HG02678 (cell line): ENCODE results near the gene LPAR3.

Experiments
- ATAC-seq: cut with Tn5 transposase; IDR thresholded peaks from one replicate; pipeline ENCODE4 v1.9.1; 2021; ENCODE audit warnings: mild to moderate bottlenecking, moderate library complexity; ENCODE audit not compliant: unreplicated experiment

Gene LPAR3

DNA sequence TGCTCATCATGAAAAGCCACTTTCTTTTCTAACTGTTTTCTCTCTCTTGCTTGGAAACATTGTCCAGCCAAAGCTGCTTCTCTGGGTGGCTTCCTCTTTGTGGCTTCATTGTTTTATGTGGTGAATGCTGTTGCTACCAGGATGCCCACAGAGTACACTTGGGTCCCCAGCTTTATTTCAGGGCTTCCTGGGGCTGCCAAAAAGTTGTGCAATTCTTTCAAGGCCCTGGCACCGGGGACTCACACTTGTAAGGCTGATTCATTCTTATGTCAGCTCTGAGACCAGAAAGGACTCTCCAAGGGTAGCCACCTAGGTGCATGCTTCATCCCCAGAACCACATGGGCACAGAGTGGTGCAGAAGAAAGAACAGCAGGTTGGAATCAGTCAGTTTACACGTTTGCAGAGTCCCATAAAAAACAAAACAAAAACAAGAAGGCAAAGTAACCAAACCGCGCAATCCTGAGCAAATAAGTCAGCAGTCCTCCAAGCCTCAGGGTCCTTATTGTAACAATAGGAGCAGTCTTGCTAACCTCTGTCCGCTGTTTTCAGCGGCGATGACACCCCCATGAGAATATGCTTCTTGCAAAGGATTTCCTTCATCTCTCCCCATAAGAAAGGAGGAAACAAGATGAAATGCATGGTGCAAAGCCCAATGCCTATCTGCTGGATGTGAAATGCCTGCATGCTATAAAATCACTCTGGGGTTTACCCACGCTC lies 112.8 kb downstream of the LPAR3 start:
- no peak for ATAC-seq

DNA sequence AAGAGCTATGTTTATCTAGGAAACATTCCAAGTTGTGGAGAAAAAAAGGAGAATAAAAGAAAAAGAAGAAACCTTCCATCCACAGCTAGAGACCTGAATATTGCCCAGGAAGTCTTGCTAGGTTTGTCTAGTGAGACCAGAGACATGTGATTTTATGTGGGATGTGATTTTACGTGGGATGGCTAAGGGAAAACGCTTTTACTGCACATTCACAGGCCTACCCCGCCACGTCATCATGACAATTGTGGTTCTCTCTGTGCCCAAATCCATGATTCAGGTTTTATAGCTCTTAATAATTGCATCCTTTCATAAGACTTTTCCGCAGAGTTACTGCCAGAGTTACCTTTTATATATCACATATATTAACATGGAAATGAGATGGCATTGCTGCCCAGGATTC lies 116.4 kb downstream of the LPAR3 start:
- no peak for ATAC-seq

DNA sequence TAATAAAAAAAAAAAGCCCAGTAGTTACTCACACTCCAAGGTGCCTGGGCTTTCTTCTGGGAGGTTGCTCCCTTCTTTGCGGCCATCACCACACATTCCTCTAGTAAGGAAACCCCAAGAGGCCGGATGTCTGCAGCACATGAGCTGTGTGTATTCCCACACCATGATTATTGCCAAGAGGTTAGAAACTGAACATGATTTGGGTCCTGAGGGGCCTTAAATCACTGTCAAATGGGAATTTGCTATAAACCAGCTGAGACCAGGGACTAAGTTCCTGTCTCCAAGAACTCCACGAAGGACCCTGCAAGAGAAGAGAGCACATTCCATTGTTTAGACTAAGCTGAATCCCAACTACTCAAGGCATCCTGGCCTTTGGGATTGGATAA lies 117.5 kb downstream of the LPAR3 start:
- ATAC-seq, result no peak

- no peak for ATAC-seq
These were observed 118.1 kb downstream of the LPAR3 start for GRCh38 chr1:84774669-84775534.

DNA sequence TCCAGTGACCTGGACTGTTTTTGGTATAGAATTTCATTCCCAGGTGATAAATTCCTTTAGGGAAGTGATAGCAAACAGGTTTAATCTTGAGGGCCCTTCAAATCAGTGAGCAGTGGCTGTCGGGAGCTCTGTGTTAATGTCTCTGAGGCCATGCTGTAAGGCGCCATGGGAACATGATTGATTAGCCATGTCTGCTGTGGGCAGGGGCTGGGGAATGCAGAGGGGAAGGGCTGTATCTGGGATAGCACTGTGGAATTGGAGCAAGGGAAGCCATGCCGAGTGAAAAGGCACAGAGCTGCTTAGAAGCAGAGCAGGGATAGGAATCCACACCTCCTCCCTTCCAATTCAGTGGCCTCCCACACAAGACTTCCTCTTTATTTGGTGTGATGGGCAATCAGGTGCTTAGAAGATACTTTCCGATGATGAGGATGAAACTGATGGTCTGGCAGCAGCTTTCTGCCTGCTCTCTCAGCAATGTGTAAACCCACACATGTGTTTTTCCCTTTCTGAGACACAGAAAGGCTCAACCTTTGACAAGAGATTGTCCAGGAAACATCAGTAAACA lies 119.0 kb downstream of the LPAR3 start:
- ATAC-seq, result no peak

DNA sequence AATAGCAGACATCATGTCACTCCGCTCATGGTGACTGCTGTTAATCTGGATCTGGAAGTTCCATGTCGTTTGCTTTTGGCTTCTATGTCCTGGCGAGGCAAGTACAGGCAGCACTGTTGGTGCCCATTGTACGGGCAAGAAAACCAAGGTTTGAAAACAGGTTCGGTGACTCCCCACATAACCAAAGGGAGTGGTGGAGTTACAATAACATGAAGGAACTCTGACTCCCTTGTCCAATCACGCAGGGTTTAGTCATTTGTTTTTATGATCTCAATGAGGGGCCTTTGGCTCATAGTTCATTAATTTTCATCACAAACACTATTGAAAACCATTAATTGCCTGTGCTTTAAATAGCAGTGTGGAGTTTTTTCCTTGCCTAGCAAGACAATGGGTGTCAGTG lies 119.8 kb downstream of the LPAR3 start:
- no peak for ATAC-seq

DNA sequence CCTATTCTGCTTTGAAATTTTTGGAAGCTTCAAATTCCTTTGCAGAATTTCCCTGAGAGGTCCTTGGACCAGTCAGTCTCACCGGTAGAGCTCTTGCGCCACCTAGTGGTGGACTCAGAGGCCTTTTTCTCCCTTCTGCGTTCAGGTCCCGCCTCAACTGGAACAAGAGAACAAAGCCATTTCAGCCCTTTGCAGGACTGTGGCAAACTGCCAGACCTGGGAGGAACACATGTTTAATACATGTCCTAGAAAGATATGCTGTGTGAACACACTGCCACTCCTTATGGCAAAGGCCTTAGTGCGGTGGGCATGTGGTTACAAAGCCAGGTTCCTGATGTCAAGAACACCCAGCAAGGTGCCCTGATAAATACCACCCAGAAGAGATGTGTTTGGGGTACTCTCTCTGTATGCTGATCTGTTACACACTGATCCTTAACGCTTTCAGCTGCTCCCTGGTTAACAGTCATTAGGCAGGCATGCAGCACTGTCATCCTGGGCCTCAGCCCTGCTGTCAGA lies 120.5 kb downstream of the LPAR3 start:
- peak; percentile 86 for ATAC-seq

GRCh38 chr1:84771895-84772294 lies 121.1 kb downstream of the LPAR3 start:
- peak; percentile 13 for ATAC-seq

GRCh38 chr1:84770481-84770880 lies 122.5 kb downstream of the LPAR3 start:
- no peak for ATAC-seq

DNA sequence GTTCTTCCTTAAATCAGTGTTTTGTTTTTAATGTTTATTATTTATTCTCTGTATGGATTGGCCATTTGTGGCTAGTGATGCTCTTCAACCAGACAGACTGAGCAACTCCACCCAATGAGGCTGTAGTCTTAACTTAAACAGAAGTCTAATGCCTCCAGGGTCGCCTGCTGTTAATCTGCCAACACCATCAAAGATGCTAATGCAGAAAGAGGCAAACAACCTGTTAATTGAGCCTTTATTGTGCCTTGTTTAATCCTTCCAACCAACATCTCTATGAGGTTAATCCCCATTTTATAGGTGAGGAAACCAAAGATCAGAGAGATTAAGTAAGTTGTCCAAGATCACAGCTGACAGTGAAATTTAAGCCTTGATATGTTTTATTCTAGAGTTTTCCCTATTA lies 123.4 kb downstream of the LPAR3 start:
- no peak for ATAC-seq

GRCh38 chr1:84768634-84769033 lies 124.4 kb downstream of the LPAR3 start:
- ATAC-seq, result no peak

DNA sequence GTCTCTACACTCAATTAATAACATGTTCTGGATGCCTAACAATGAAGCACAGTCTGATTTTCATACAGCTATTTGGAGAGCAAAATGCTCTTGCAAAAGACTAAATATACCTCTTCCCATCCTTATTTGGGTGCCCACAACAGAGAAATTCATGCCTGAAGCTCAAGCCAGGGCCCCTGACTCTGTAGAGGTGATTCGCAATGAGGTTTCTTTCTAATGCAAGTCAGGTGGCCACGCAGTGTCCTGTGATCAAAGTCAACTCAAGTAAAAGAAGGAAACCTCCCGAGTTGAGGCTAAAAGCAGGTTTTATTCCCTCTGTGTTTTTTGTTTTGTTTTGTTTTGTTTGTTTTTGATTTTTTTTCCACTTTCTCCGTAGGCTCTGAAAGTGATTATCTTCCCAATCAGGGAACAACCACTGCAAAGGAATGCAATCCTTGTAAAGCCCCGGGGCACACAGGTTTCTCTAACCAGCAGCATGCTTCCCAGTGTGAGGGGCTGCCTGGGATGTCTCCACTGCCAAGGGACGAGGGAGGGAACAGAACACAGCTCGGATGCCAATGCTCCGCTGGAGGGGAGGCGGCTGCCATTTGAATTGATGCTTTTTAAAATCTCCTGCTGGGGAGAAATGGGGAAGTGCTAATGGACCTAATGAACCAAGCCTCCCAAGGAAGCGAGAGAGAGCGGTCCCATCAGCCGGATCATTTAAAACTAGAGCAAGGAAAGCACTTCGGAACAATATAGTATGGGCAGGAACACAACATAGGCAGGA lies 128.9 kb downstream of the LPAR3 start:
- no peak for ATAC-seq

DNA sequence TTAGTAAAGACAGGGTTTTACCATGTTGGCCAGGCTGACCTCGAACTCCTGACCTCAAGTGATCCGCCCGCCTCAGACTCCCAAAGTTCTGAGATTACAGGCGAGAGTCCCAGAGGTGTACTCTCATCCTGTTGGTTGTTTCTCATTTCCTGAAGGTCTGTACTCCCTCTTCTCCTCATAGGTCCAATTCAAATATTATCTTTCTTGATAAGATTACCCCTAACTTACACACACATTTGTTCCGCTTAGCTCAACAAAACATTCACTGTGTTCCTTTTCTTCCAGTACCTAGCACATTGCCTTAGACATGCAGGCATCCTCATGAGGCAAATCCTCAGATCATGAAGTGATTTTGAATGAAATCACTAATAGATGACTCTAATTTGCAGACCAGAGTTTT lies 130.3 kb downstream of the LPAR3 start:
- ATAC-seq, result no peak
